ENCODE measurements around the gene ADAMTS14.

The ADAMTS14 gene

GRCh38 chr10:70729763-70730357, 57.6 kb downstream of the ADAMTS14 start:
- no peak for DNase-seq (ENCODE audit: low read depth, low spot score)

- DNase-seq (ENCODE audit: low read depth, low spot score): no peak
These were observed 58.6 kb downstream of the ADAMTS14 start for GRCh38 chr10:70730955-70731354.

GRCh38 chr10:70732569-70732968, 60.3 kb downstream of the ADAMTS14 start:
- DNase-seq (ENCODE audit: low read depth, low spot score): no peak

- no peak for DNase-seq (ENCODE audit: low read depth, low spot score)
These were observed 60.7 kb downstream of the ADAMTS14 start for GRCh38 chr10:70733051-70733450.

GRCh38 chr10:70735161-70735560, 62.9 kb downstream of the ADAMTS14 start:
- DNase-seq (ENCODE audit: low read depth, low spot score): no peak

GRCh38 chr10:70736525-70736924, 64.2 kb downstream of the ADAMTS14 start:
- no peak for DNase-seq (ENCODE audit: low read depth, low spot score)

- no peak for DNase-seq (ENCODE audit: low read depth, low spot score)
These were observed 64.9 kb downstream of the ADAMTS14 start for GRCh38 chr10:70737250-70737649.

GRCh38 chr10:70738006-70738760, 65.9 kb downstream of the ADAMTS14 start:
- DNase-seq (ENCODE audit: low read depth, low spot score): no peak

- DNase-seq (ENCODE audit: low read depth, low spot score): no peak
These were observed 66.4 kb downstream of the ADAMTS14 start for GRCh38 chr10:70738761-70739121.

GRCh38 chr10:70740406-70741288, 68.3 kb downstream of the ADAMTS14 start:
- DNase-seq (ENCODE audit: low read depth, low spot score): no peak

GRCh38 chr10:70742537-70743429, 70.5 kb downstream of the ADAMTS14 start:
- DNase-seq (ENCODE audit: low read depth, low spot score): no peak

GRCh38 chr10:70743430-70743788, 71.1 kb downstream of the ADAMTS14 start:
- DNase-seq (ENCODE audit: low read depth, low spot score): no peak

GRCh38 chr10:70743879-70744278, 71.6 kb downstream of the ADAMTS14 start:
- DNase-seq (ENCODE audit: low read depth, low spot score): no peak

GRCh38 chr10:70744617-70745143, 72.4 kb downstream of the ADAMTS14 start:
- DNase-seq (ENCODE audit: low read depth, low spot score): no peak

GRCh38 chr10:70745555-70745954, 73.2 kb downstream of the ADAMTS14 start:
- DNase-seq (ENCODE audit: low read depth, low spot score): no peak

- DNase-seq (ENCODE audit: low read depth, low spot score): no peak
These were observed 75.1 kb downstream of the ADAMTS14 start for GRCh38 chr10:70747192-70747965.

- DNase-seq (ENCODE audit: low read depth, low spot score): no peak
These were observed 76.0 kb downstream of the ADAMTS14 start for GRCh38 chr10:70748305-70748704.

- no peak for DNase-seq (ENCODE audit: low read depth, low spot score)
These were observed 76.7 kb downstream of the ADAMTS14 start for GRCh38 chr10:70748801-70749573.

GRCh38 chr10:70749756-70750155, 77.5 kb downstream of the ADAMTS14 start:
- no peak for DNase-seq (ENCODE audit: low read depth, low spot score)

Data from smooth muscle cell of the brain vasculature (primary cell).